ENCODE measurements around the gene KRT34.

GRCh38 chr17:41329279-41329948 lies 52.7 kb downstream of the KRT34 start:
- TF ChIP-seq EZH2phosphoT487 (conservative IDR thresholded peaks at IDR 0.05; ENCODE audit: low read length), result no peak
- TF ChIP-seq, protein P1, sequence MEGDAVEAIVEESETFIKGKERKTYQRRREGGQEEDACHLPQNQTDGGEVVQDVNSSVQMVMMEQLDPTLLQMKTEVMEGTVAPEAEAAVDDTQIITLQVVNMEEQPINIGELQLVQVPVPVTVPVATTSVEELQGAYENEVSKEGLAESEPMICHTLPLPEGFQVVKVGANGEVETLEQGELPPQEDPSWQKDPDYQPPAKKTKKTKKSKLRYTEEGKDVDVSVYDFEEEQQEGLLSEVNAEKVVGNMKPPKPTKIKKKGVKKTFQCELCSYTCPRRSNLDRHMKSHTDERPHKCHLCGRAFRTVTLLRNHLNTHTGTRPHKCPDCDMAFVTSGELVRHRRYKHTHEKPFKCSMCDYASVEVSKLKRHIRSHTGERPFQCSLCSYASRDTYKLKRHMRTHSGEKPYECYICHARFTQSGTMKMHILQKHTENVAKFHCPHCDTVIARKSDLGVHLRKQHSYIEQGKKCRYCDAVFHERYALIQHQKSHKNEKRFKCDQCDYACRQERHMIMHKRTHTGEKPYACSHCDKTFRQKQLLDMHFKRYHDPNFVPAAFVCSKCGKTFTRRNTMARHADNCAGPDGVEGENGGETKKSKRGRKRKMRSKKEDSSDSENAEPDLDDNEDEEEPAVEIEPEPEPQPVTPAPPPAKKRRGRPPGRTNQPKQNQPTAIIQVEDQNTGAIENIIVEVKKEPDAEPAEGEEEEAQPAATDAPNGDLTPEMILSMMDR (IDR thresholded peaks at IDR 0.05; ENCODE audit: insufficient read depth, low read length, poor library complexity, severe bottlenecking), result peak; percentile 28
